GM10266 (cell line): ENCODE measurements around the gene AIF1L.
"Not testable (repeated sequence)": the region's sequence is repeated elsewhere in the genome, so short reads cannot be mapped to it uniquely, and the experiment has no call there.

Experiments used
- DNase-seq: peaks from one replicate; pipeline ENCODE4 v3.0.0; 2012; ENCODE audit errors: extremely low spot score
- TF ChIP-seq, protein P1 (sequence below): IDR thresholded peaks from 2 replicates; pipeline ENCODE4 v1.5.1; 2012; ENCODE audit warnings: mild to moderate bottlenecking, low read depth; ENCODE audit not compliant: control insufficient read depth, insufficient read depth; ENCODE audit errors: missing control alignments

Gene AIF1L

DNA sequence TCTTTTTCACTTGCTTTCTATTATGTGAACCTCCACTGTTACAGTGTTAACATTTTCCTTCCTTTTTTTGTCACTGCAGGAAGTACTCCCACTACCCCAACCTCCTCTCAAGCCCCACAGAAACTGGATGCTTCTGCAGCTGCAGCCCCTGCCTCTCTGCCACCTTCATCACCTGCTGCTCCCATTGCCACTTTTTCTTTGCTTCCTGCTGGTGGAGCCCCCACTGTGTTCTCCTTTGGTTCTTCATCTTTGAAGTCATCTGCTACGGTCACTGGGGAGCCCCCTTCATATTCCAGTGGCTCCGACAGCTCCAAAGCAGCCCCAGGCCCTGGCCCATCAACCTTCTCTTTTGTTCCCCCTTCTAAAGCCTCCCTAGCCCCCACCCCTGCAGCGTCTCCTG, 47.9 kb downstream of the AIF1L start:
- no peak for DNase-seq
- TF ChIP-seq, protein P1, sequence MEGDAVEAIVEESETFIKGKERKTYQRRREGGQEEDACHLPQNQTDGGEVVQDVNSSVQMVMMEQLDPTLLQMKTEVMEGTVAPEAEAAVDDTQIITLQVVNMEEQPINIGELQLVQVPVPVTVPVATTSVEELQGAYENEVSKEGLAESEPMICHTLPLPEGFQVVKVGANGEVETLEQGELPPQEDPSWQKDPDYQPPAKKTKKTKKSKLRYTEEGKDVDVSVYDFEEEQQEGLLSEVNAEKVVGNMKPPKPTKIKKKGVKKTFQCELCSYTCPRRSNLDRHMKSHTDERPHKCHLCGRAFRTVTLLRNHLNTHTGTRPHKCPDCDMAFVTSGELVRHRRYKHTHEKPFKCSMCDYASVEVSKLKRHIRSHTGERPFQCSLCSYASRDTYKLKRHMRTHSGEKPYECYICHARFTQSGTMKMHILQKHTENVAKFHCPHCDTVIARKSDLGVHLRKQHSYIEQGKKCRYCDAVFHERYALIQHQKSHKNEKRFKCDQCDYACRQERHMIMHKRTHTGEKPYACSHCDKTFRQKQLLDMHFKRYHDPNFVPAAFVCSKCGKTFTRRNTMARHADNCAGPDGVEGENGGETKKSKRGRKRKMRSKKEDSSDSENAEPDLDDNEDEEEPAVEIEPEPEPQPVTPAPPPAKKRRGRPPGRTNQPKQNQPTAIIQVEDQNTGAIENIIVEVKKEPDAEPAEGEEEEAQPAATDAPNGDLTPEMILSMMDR: no peak

DNA sequence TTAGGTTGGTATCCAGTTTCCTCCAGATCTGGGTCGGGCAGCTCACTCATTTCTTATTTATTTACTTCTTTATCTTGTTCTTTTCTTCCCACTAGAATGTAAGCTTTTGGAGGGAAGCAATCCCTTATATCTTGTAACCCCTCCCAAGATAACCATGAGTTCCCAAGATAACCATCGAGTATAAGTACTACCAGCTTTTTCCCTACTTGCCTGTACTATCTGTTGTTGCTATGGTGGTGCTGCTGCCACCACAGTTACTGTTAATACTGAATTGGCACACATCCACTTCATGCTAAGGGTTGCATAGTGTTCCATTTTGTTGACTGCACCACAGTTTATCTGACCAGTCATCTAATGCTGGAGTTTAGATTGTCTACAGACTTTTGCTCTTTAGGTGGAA, 48.9 kb downstream of the AIF1L start:
- DNase-seq: no peak
- TF ChIP-seq, protein P1: no peak

DNA sequence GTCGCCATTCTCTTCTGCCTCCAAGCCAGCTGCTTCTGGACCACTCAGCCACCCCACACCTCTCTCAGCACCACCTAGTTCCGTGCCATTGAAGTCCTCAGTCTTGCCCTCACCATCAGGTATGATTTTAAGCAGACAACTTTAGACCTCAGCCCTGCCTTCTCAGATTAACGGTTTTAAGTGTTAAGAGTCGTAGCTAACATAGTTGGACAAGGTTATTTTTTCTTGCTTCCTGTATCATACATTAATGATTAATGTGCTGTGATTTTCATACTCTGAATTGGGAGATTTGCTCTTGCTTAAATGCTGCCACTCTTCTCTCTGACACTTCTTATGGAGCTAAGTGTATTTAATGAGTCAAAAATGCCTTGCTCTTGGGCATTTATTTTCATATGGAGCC, 49.9 kb downstream of the AIF1L start:
- no peak for DNase-seq
- TF ChIP-seq, protein P1: no peak

DNA sequence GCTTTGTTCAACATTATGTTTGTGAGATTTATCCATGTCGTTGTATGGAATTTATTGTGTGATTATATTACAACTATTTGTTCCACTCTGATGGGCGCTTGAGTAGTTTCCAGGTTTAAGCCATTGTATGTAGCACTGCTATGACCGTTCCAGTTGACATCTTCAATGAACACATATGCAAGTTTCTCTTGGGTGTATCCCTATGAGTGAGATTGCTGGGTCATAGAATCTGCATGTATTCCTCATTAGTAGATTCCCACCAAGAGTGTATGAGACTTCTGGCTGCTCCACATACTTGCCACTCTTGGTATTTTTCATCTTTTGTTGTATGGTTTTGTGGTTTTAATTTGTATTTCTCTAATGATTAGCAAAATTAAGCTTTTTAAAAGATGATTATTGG, 51.9 kb downstream of the AIF1L start:
- TF ChIP-seq, protein P1: no peak
- DNase-seq: no peak

DNA sequence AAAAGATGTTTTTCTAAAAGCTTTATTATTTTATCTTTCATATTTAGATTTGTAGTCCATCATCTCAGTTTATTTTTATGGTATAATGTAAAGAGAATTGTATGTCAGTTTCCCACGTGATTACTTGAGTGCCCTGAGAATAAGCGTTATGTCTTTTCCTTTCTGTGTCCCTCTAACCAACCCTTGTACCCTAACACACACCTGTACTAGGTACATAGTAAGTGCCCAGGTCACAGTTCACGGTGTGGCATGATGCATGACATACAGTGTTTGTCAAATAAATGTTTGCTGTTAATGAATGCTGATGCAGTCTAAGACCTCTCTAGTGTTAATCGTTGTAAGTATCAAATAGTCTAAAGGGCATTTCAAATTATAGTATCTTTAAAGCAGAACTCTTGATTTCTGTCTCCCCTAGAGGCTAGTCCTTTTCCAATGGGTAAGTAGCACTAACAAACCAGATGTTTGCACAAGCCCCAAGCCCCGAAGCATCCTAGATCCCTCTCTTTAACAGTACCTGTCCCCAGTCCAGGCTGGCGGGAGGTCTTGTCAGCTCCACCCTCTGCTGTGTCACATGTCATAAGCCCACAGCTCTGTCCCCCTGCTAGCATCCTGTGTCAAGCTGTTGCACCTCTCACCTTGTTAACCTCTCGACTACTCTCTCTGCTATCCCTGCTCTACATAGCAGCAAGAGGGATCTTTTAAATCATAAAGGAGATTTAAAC, 52.8 kb downstream of the AIF1L start:
- TF ChIP-seq, protein P1: no peak

DNA sequence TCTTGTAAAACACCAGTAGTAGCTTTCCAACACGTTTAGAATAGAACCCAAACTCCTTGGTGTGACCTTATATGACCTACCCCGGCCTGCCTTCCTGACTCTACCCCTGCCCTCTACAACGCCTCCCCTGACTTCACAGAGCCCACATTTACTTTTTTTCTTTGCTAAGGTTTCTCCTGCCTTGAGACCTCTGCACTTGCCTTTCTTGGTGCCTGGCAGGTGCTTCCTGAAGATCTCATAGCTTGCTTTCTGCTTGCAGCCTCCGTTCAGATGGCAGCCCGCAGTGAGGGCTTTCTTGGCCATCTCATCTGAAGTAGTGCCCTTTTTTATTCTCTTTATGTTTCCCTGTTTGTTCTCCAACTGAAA, 53.3 kb downstream of the AIF1L start:
- DNase-seq: no peak
- TF ChIP-seq, protein P1: no peak

More for the DNA sequence above, 52.8 kb downstream of the AIF1L start:
- DNase-seq: no peak

DNA sequence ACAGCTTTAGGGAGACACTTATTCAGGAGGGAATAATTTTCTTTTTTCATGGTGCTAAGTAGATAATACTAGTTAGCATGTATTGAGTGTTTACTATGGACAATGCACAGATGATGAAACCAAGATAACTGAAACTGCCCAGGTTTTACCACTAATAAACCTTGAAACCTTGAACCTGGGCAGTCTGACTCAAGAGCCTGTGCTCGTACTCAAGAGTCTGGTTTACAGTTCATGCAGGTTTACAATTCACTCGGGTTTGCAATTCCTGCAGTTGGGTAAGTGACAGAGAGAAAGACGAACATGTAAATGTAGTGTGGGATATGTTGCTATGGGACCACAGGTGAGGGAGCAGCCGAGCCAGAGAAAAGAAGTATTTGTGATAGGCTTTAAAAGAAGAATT, 57.3 kb downstream of the AIF1L start:
- no peak for DNase-seq
- TF ChIP-seq, protein P1: no peak

DNA sequence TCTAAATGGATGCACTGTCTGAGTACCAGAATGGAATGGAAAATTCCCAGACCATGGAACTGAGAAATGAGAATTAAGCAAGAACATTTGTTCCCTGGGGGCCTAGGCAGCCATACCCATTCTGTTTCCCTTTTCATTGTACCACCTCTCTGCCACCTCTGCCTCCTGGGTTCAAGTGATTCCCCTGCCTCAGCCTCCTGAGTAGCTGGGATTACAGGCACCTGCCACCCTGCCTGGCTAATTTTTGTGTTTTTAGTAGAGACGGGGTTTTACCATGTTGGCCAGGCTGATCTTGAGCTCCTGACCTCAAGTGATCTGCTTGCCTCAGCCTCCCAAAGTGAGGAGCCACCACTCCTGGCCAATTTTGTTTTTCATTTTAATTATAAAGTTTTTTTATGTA, 62.3 kb downstream of the AIF1L start:
- not testable (repeated sequence) for DNase-seq
